ENCODE data around the gene DOCK6. TPM values are rescaled to one million over a fixed set of nuclear protein-coding genes. Genes with fewer than 3 reads are reported as not detected.

Gene DOCK6
- total RNA-seq, 4 donors from 2014 or later, result 63.4 to 102 (median 65.6) TPM

DNA sequence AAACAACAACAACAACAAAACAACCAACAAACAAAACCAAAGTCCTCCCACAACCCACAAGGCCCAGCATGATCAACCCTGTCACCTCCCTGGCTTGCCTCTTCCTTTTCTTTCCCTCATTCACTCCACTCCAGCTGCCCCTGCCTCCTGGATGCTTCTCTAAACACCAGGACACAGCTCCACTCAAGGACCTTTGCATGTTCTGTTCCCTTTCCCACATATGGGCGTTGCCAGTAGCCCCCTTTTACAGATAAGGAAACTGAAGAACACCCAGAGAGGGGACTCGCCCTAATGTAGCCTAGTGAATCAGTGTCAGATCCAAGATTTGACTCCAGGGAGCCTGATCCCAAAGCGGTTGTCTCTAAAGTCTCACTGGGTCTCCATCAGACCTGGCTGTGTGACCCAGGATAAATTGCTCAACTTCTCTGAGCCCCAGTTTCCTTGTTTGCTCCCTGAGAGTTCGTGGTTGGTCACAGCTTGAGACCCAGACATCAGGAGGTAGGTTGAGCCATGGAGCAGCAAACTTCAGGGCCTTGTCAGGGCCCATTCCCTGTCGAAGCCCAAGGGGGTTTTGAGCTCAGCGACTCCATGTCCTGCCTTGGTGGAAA, 3.0 kb upstream of the DOCK6 start:
- TF ChIP-seq, protein P1, sequence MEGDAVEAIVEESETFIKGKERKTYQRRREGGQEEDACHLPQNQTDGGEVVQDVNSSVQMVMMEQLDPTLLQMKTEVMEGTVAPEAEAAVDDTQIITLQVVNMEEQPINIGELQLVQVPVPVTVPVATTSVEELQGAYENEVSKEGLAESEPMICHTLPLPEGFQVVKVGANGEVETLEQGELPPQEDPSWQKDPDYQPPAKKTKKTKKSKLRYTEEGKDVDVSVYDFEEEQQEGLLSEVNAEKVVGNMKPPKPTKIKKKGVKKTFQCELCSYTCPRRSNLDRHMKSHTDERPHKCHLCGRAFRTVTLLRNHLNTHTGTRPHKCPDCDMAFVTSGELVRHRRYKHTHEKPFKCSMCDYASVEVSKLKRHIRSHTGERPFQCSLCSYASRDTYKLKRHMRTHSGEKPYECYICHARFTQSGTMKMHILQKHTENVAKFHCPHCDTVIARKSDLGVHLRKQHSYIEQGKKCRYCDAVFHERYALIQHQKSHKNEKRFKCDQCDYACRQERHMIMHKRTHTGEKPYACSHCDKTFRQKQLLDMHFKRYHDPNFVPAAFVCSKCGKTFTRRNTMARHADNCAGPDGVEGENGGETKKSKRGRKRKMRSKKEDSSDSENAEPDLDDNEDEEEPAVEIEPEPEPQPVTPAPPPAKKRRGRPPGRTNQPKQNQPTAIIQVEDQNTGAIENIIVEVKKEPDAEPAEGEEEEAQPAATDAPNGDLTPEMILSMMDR (IDR thresholded peaks at IDR 0.05), result no peak
- no peak for TF ChIP-seq POLR2A (IDR thresholded peaks at IDR 0.05)
- WGBS, 2 donors, result 59% methylated on average over 5 to 6 of the region's 6 CpGs
- no peak overlapping the region for H3K4me3 ChIP-seq (ENCODE audit: low read depth, poor library complexity, severe bottlenecking)
- DNase-seq (ENCODE audit: low spot score in 2 of 2), result no peak
- intact Hi-C loops (cut with DNase I; ENCODE audit: low total_unique reads), result no loop called here

DNA sequence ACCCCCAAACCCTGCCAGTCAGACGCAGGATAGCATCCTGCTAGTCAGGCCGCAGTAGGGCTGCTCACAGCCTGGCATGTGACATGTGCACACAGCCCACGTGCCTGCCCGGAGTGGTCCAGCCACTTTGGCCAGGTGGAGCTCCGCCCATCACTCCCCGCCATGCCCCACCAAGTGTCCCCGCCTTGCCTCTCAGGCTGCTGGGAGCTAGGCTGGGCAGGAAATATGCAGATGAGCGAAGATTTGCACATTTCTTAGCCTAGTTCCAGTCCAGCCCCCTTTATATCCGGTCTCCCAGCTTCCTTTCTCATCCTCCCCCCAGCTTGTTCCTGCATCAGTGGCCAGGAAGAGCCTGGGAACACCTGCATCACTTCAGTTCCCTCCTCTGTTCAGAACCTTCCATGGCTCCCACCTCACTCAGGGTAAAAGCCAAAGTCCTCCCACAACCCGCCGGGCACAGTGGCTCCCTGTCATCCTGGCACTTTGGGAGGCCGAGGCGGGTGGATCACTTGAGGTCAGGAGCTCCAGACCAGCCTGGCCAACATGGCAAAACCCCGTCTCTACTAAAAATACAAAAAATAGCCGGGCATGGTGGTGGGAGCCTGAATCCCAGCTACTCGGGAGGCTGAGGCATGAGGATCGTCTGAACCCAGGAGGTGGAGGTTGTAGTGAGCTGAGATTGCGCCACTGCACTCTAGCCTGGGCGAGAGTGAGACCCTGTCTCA, 2.3 kb upstream of the DOCK6 start:
- TF ChIP-seq, protein P1 (IDR thresholded peaks at IDR 0.05), result no peak
- no peak for TF ChIP-seq POLR2A (IDR thresholded peaks at IDR 0.05)
- DNase-seq (ENCODE audit: low spot score in 2 of 2), result peak in 1 of 2 donors; percentile 90
- 66 to 68% methylated on average over 19 of the region's 19 CpGs for WGBS, 2 donors
- intact Hi-C loops (cut with DNase I; ENCODE audit: low total_unique reads), result no loop called here
- no peak overlapping the region for H3K4me3 ChIP-seq (ENCODE audit: low read depth, poor library complexity, severe bottlenecking)

DNA sequence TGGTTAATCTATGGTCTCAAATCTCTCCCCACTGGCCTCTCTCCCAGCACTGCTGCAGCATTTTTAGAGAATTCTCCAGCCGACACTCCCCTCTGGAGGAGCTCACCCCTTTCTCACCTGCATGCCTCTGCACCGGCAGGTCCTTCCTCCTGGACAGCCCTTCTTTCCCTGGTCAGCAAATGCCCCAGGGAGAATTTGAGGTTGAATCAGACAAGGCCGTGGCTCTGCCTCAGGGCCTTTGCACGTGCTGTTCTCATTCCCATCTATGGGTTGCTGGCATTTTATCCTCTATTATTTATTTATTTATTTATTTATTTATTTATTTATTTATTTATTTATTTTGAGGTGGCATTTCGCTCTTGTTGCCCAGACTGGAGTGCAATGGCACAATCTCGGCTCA, 1.4 kb upstream of the DOCK6 start:
- no peak overlapping the region for H3K4me3 ChIP-seq (ENCODE audit: low read depth, poor library complexity, severe bottlenecking)
- DNase-seq (ENCODE audit: low spot score in 2 of 2), result no peak
- 89 to 98% methylated on average over 6 of the region's 6 CpGs for WGBS, 2 donors
- TF ChIP-seq POLR2A (IDR thresholded peaks at IDR 0.05), result no peak
- TF ChIP-seq, protein P1 (IDR thresholded peaks at IDR 0.05), result no peak
- intact Hi-C loops (cut with DNase I; ENCODE audit: low total_unique reads), result no loop called here

DNA sequence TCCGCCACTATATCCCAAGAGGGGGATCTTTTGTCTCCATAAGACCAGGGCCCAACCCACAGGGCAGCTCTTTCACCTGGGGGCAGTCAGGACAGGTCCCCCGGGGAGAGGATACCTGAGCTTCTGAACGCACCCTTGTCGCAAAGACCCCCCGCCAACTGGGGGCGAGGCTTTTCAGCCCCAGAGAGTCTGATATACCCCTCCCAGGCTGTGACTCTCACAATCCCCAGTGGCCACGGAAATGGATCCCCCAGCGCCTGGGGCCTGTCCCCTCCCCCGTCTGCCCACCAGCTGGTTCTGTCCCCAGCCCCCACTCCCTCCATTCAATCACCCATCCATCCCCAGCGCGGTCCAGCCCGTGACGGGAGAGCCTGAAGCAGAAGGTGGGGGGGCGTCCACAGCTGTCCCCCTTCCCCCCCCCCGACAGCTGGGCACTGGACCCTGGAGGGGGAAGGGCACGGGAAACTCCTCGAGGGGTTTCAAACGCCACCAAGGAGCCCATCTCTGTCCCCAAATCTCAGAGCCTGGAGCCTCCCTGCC, 823 bp downstream of the DOCK6 start:
- WGBS, 2 donors, result 28 to 32% methylated on average over 18 of the region's 18 CpGs
- TF ChIP-seq POLR2A (IDR thresholded peaks at IDR 0.05), result no peak
- TF ChIP-seq, protein P1 (IDR thresholded peaks at IDR 0.05), result no peak
- intact Hi-C loops (cut with DNase I; ENCODE audit: low total_unique reads), result no loop called here
- DNase-seq (ENCODE audit: low spot score in 2 of 2), result no peak
- H3K4me3 ChIP-seq (ENCODE audit: low read depth, poor library complexity, severe bottlenecking), result peak overlapping the region; percentile 82

DNA sequence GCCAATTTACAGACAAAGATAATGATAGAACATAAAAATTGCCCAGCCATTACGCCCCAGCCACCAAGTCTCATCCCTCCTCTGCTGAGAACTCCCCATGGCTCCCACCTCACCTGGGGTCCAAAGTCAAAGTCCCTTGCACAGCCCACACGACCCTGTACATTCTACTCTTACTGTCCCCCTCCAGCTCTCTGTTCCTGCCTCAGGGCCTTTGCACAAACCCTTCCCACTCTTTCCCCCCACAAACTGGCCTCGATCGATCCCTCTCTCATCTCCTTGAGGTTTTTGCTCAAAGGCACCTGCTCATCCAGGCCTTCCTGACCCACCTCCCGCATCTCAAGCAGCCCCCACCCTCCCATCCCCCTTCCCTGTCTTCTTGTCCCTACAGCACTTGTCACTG, 1.3 kb downstream of the DOCK6 start:
- H3K4me3 ChIP-seq (ENCODE audit: low read depth, poor library complexity, severe bottlenecking), result no peak overlapping the region
- no peak for TF ChIP-seq POLR2A (IDR thresholded peaks at IDR 0.05)
- TF ChIP-seq, protein P1 (IDR thresholded peaks at IDR 0.05), result no peak
- WGBS, 2 donors, result 75 to 80% methylated on average over 5 of the region's 5 CpGs
- no peak for DNase-seq (ENCODE audit: low spot score in 2 of 2)
- intact Hi-C loops (cut with DNase I; ENCODE audit: low total_unique reads), result no loop called here
